GM21390 (cell line): ENCODE measurements around the gene NLRP1.
"Not testable (repeated sequence)": the region's sequence is repeated elsewhere in the genome, so short reads cannot be mapped to it uniquely, and the experiment has no call there.

Source experiments
- ATAC-seq: cut with Tn5 transposase; IDR thresholded peaks from one replicate; pipeline ENCODE4 v1.9.1; 2021; ENCODE audit not compliant: unreplicated experiment

NLRP1 gene

GRCh38 chr17:5588584-5588983, 4.3 kb upstream of the NLRP1 start:
- no peak for ATAC-seq

- ATAC-seq, result no peak
These were observed 3.2 kb upstream of the NLRP1 start for GRCh38 chr17:5587438-5588032.

- no peak for ATAC-seq
These were observed 1.7 kb upstream of the NLRP1 start for GRCh38 chr17:5585836-5586521.

- ATAC-seq, result no peak
These were observed 1.0 kb upstream of the NLRP1 start for GRCh38 chr17:5585287-5585794.

- peak; percentile 4 for ATAC-seq
These were observed 605 bp downstream of the NLRP1 start for GRCh38 chr17:5583426-5584382.

- no peak for ATAC-seq
These were observed 1.8 kb downstream of the NLRP1 start for GRCh38 chr17:5582209-5583185.

- ATAC-seq, result no peak
These were observed 2.7 kb downstream of the NLRP1 start for GRCh38 chr17:5581655-5582054.

GRCh38 chr17:5580969-5581368, 3.3 kb downstream of the NLRP1 start:
- no peak for ATAC-seq

GRCh38 chr17:5580367-5580766, 3.9 kb downstream of the NLRP1 start:
- ATAC-seq, result no peak

GRCh38 chr17:5578768-5579167, 5.5 kb downstream of the NLRP1 start:
- not testable (repeated sequence) for ATAC-seq

- not testable (repeated sequence) for ATAC-seq
These were observed 11.3 kb downstream of the NLRP1 start for GRCh38 chr17:5573017-5573416.

GRCh38 chr17:5571281-5571680, 13.0 kb downstream of the NLRP1 start:
- no peak for ATAC-seq

- no peak for ATAC-seq
These were observed 18.5 kb downstream of the NLRP1 start for GRCh38 chr17:5565808-5566207.

- ATAC-seq, result no peak
These were observed 20.9 kb downstream of the NLRP1 start for GRCh38 chr17:5563456-5563855.

GRCh38 chr17:5562661-5563360, 21.5 kb downstream of the NLRP1 start:
- no peak for ATAC-seq

- no peak for ATAC-seq
These were observed 22.4 kb downstream of the NLRP1 start for GRCh38 chr17:5561736-5562571.

- no peak for ATAC-seq
These were observed 23.8 kb downstream of the NLRP1 start for GRCh38 chr17:5560361-5560988.
